HepG2 (cell line): ENCODE data around the gene NCBP2. TPM values are rescaled to one million over a fixed set of nuclear protein-coding genes. Genes with fewer than 3 reads are reported as not detected.

ENCODE experiments used
- ATAC-seq: fragments of 200-7000 bp; cut with Tn5 transposase; 3 replicates; pipeline ENCODE4 v1.9.1; 2020; ENCODE audit warnings: mild to moderate bottlenecking, moderate library complexity
- BruUV-seq: library from RNA; stranded (reverse); fragments of 400-500 nt; replicated peaks from 2 replicates; lab custom pipeline; 2021; lab: Mats Ljungman, UMichigan
- CTCF ChIA-PET: fragments of 300-600 bp; formaldehyde crosslinking; extraction: SDS; loops from one replicate; lab custom pipeline; 2021; ENCODE audit warnings: low total read pairs, inconsistent platforms, low intra/inter-chr PET ratio; lab: Yijun Ruan, JAX
- POLR2A ChIA-PET: fragments of 350-600 bp; sonication (Branson Sonifier 250); formaldehyde crosslinking; loops from one replicate; lab custom pipeline; 2020; ENCODE audit warnings: antibody characterized with exemption, inconsistent platforms; lab: Yijun Ruan, JAX
- DNase-seq: peaks from one replicate; pipeline ENCODE4 v3.0.0-alpha.2; 2015; ENCODE audit warnings: low spot score
- FAIRE-seq: peaks from 3 replicates; lab custom pipeline; 2011; peaks lifted over from hg19 to GRCh38; lab: Jason Lieb, UNC
- H2AFZ ChIP-seq: one replicate; pipeline ENCODE4 v1.6.1; 2011; ENCODE audit warnings: low read length, inconsistent platforms
- H3K27ac ChIP-seq: fragments of 300-600 bp; 3 replicates; pipeline ENCODE4 v1.8.0; 2011; ENCODE audit warnings: mixed run types, mild to moderate bottlenecking, mixed read lengths, low read length, inconsistent platforms; ENCODE audit not compliant: insufficient read depth; ENCODE audit errors: extremely low read length
- H3K27me3 ChIP-seq, 2 experiments: fragments of 200-600 bp in 1 of 2; 2 replicates in 1 of 2; 3 replicates in 1 of 2; pipeline versions ENCODE4 v1.6.0 to v1.8.0; 2011; ENCODE audit warnings: low read length in 2 of 2, mild to moderate bottlenecking in 2 of 2, moderate library complexity in 2 of 2, inconsistent platforms in 1 of 2; ENCODE audit not compliant: insufficient read depth in 2 of 2, control insufficient read depth in 1 of 2
- H3K36me3 ChIP-seq, 2 experiments: fragments of 200-600 bp in 1 of 2; replicated peaks in 1 of 2; 2 replicates in 1 of 2; 3 replicates in 1 of 2; pipeline versions ENCODE4 v1.5.1 to v1.8.0; 2011; ENCODE audit warnings: low read length in 2 of 2, inconsistent platforms in 1 of 2; ENCODE audit not compliant: insufficient read depth in 2 of 2, control insufficient read depth in 1 of 2
- H3K4me1 ChIP-seq: 2 replicates; pipeline ENCODE4 v1.5.1; 2012; ENCODE audit warnings: low read length, inconsistent platforms; ENCODE audit not compliant: insufficient read depth
- H3K4me2 ChIP-seq: 2 replicates; pipeline ENCODE4 v1.6.0; 2011; ENCODE audit warnings: low read depth, low read length, inconsistent platforms
- H3K4me3 ChIP-seq, 3 experiments: fragments of 200-600 bp in 1 of 3; sonication (generic), shearing (Covaris generic) in 1 of 3; replicated peaks in 1 of 3; 2 replicates each; pipeline ENCODE4 v1.5.1; 2011 to 2016; ENCODE audit warnings: low read length in 3 of 3, inconsistent platforms in 2 of 3, low read depth in 2 of 3, mild to moderate bottlenecking in 2 of 3, control low read depth in 1 of 3, mixed read lengths in 1 of 3; ENCODE audit not compliant: insufficient read depth in 1 of 3
- H3K79me2 ChIP-seq: one replicate; pipeline ENCODE4 v1.6.1; 2011; ENCODE audit warnings: low read length, inconsistent platforms; ENCODE audit not compliant: insufficient read depth
- H3K9ac ChIP-seq: 2 replicates; pipeline ENCODE4 v1.6.0; 2011; ENCODE audit warnings: mild to moderate bottlenecking, low read depth, low read length, inconsistent platforms; ENCODE audit not compliant: insufficient read depth
- H3K9me3 ChIP-seq: 2 replicates; pipeline ENCODE4 v1.5.1; 2012; ENCODE audit warnings: mild to moderate bottlenecking, low read length
- H4K20me1 ChIP-seq: 2 replicates; pipeline ENCODE4 v1.6.0; 2011; ENCODE audit warnings: inconsistent platforms, mild to moderate bottlenecking, low read length, moderate library complexity; ENCODE audit not compliant: insufficient read depth
- AHR ChIP-seq: IDR thresholded peaks from 2 replicates; pipeline ENCODE4 v1.6.1; 2018; ENCODE audit warnings: missing genetic modification reagents, missing compliant biosample characterization
- ERF ChIP-seq: IDR thresholded peaks from 2 replicates; pipeline ENCODE4 v1.6.1; 2018; ENCODE audit warnings: missing biosample characterization, missing genetic modification reagents
- MAFF ChIP-seq: IDR thresholded peaks from 2 replicates; pipeline ENCODE4 v1.6.1; 2011; ENCODE audit warnings: low read depth, low read length, improper control_type of control experiment
- MBD4 ChIP-seq: IDR thresholded peaks from 2 replicates; pipeline ENCODE4 v1.6.1; 2012; ENCODE audit warnings: low read length, inconsistent platforms, borderline replicate concordance
- POLR2AphosphoS5 ChIP-seq: IDR thresholded peaks from 2 replicates; pipeline ENCODE4 v1.6.1; 2012; ENCODE audit warnings: low read depth, low read length
- RAD21 ChIP-seq: fragments of 450-650 bp; formaldehyde crosslinking; IDR thresholded peaks from 2 replicates; pipeline ENCODE4 v1.5.0; 2020; ENCODE audit warnings: mild to moderate bottlenecking
- RERE ChIP-seq: IDR thresholded peaks from 2 replicates; pipeline ENCODE4 v1.6.1; 2016; ENCODE audit warnings: low read depth, missing genetic modification reagents, missing compliant biosample characterization
- ZNF556 ChIP-seq: sonication (generic); formaldehyde crosslinking; IDR thresholded peaks from 2 replicates; pipeline ENCODE4 v1.4.0; 2020; ENCODE audit warnings: mild to moderate bottlenecking, missing genetic modification reagents, borderline replicate concordance
- WGBS: methylation state at CpG from one replicate; pipeline ENCODE4 v1.1.6; 2017; ENCODE audit warnings: low lambda C conversion rate; 5-methylcytosine and 5-hydroxymethylcytosine counted together
- in situ Hi-C: cut with HindIII; loops from 2 replicates; pipeline ENCODE4 v1.10.0; 2017; ENCODE audit warnings: low pct_unique_long_range_greater_than_20kb; ENCODE audit not compliant: extremely low pct_ligation_motif_present
- intact Hi-C: fragments of 100-400 bp; cut with micrococcal nuclease; formaldehyde crosslinking; loops from one replicate; pipeline ENCODE4 v1.10.0; 2022; ENCODE audit not compliant: unreplicated experiment
- polyA plus RNA-seq, 8 experiments: library from polyadenylated mRNA; depleted of rRNA in 3 of 8; stranded (reverse) in 7 of 8; unstranded in 1 of 8; fragments of >200 nt; fragmentation: Illumina TruSeq in 4 of 8; extraction: Trizol in 4 of 8; gene quantifications; 2 replicates each; pipeline versions ENCODE4 v1.2.1 to v1.2.3, GENCODE V29; 2011 to 2016; ENCODE audit warnings: low read depth in 4 of 8, missing spikeins in 1 of 8, mixed read lengths in 1 of 8; ENCODE audit not compliant: insufficient read depth in 1 of 8
- total RNA-seq, 5 experiments: library from RNA; depleted of rRNA; stranded (reverse); fragments of >200 nt; fragmentation: Illumina TruSeq; extraction: Trizol; gene quantifications; 2 replicates each; pipeline ENCODE4 v1.2.3, GENCODE V29; 2016; ENCODE audit warnings: low read depth in 1 of 5

NCBP2 gene
- total and polyA plus RNA-seq, 2 of the 13 experiments (the other 11 are each of a cell fraction or from before 2014, with no cell fraction given): 58.7 to 95.5 TPM

DNA sequence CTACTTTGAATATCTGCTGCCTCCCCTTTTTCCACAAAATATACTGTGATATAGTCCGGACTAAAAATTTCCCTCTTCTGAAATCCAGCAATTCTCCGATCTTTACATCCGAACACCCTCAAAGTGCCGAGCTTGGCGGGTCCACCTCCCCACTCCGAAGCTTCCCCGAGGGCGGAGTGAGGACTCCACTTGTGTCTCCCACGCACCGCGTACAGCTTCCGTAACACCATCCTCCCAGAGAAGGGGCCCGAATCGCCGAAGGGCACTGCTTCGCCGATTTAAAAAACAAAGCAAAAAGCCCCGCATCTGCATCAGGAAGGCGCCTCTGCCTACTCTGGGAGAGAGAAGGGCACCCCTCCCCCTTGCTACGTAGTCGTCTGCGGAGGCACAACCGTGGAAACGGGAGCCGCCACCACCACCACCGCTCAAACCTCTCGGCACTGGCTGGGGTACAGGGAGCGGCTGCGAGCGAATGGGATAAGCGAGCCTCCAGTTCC lies 551 bp downstream of the NCBP2 start (continued):
- 0 out of 2 replicates have a peak, but pooled peaks have one; percentile 40 for TF ChIP-seq RERE (CRISPR knock-in tag)
- no peak for TF ChIP-seq ZNF556 (CRISPR knock-in tag)
- no peak for TF ChIP-seq RAD21 (CRISPR knock-in tag)
- TF ChIP-seq ERF (CRISPR knock-in tag): no peak
- no peak for TF ChIP-seq AHR
- TF ChIP-seq, all 625 proteins: peak for 11

- in situ Hi-C loops: no loop called here
- no peak for ATAC-seq
- H3K4me1 ChIP-seq: peaks cover 44% of the 10 kb centered on the region
- peak overlapping the region; percentile 81 for H3K27ac ChIP-seq
- no peaks in the 10 kb centered on the region; the same call in 1 of the 2 replicates for H4K20me1 ChIP-seq
- H3K4me2 ChIP-seq: 0 out of 2 replicates have a peak overlapping the region, but pooled peaks have one; percentile 8
- no peak overlapping the region for H3K4me3 ChIP-seq
- intact Hi-C loops: no loop called here
- POLR2A ChIA-PET: no interaction called here
- WGBS: 99% methylated on average over 5 of the region's 5 CpGs
- TF ChIP-seq MBD4: 0 out of 2 replicates have a peak, but pooled peaks have one; percentile 35
- TF ChIP-seq MAFF: no peak
- 0 out of 2 replicates have a peak, but pooled peaks have one; percentile 39 for TF ChIP-seq POLR2AphosphoS5
- H3K9ac ChIP-seq: no peak overlapping the region
- no TSS peak for BruUV-seq
- peaks cover 47% of the 10 kb centered on the region for H3K79me2 ChIP-seq
- CTCF ChIA-PET: no interaction called here
- peaks cover 0 to 3% of the 10 kb centered on the region in 2 experiments; a peak in 2 of 5 replicates for H3K27me3 ChIP-seq
- FAIRE-seq: no peak
- H3K9me3 ChIP-seq: no peaks in the 10 kb centered on the region
- peaks cover 13 to 48% of the 10 kb centered on the region in 2 experiments for H3K36me3 ChIP-seq
- H2AFZ ChIP-seq: no peak overlapping the region
- no peak for DNase-seq
These were observed 3.8 kb downstream of the NCBP2 start for GRCh38 chr3:196938576-196938975.
